ENCODE results near the gene CIRBP. TPM values are rescaled to one million over a fixed set of nuclear protein-coding genes. Genes with fewer than 3 reads are reported as not detected.
A peak's percentile ranks its signal among the peaks of the same experiment; 100 is the strongest.

Gene CIRBP
- total RNA-seq, 1 experiment from 2014 or later = 287 TPM

- POLR2A ChIA-PET (ENCODE audit: low non-redundant PET) = no interaction called here
Observed at GRCh38 chr19:1223018-1223855, 45.9 kb upstream of the CIRBP start.

GRCh38 chr19:1224047-1224825, 44.9 kb upstream of the CIRBP start:
- Histone ChIP-seq H3K36me3 (ENCODE audit: insufficient read depth, low read length, poor library complexity, severe bottlenecking) (peaks cover 38% of the 10 kb centered on the region), H3K9me3 (ENCODE audit: low read depth, low read length, poor library complexity, severe bottlenecking) (no peaks in the 10 kb centered on the region), H3K4me3 (ENCODE audit: low read depth, low read length, poor library complexity, severe bottlenecking) (no peak overlapping the region), H3K4me1 (ENCODE audit: insufficient read depth, low read length, poor library complexity, severe bottlenecking) (no peaks in the 10 kb centered on the region), H3K27me3 (replicated peaks; ENCODE audit: insufficient read depth, low read depth, low read length, poor library complexity) (no peaks in the 10 kb centered on the region), H3K27ac (ENCODE audit: low read depth, low read length, poor library complexity, severe bottlenecking) (no peak overlapping the region)
- no peak for TF ChIP-seq CTCF (conservative IDR thresholded peaks at IDR 0.05; ENCODE audit: low read depth, low read length)
- no peak for TF ChIP-seq EZH2 (IDR thresholded peaks at IDR 0.05; ENCODE audit: borderline replicate concordance, low read depth, low read length, poor library complexity, severe bottlenecking)
- no peak for DNase-seq (ENCODE audit: low spot score)
- CTCF ChIA-PET = interaction anchor here (0.6 to 1.8 kb wide), 3 partner anchors 14 to 22 kb away, joined by 3 to 6 read pairs (median 5); no protein-coding TSS in a partner anchor
- intact Hi-C loops (cut with micrococcal nuclease; ENCODE audit: unreplicated experiment) = no loop called here
- no TSS peak for BruUV-seq (replicated peaks)
- POLR2A ChIA-PET (ENCODE audit: low non-redundant PET) = no interaction called here

More at GRCh38 chr19:1223018-1223855, 45.9 kb upstream of the CIRBP start:
- peak; percentile 68 for TF ChIP-seq CTCF (conservative IDR thresholded peaks at IDR 0.05; ENCODE audit: low read depth, low read length)
- TF ChIP-seq EZH2 (IDR thresholded peaks at IDR 0.05; ENCODE audit: borderline replicate concordance, low read depth, low read length, poor library complexity, severe bottlenecking) = no peak
- DNase-seq (ENCODE audit: low spot score) = peak; percentile 65
- intact Hi-C loops (cut with micrococcal nuclease; ENCODE audit: unreplicated experiment) = no loop called here
- CTCF ChIA-PET = interaction anchor here (1.4 to 1.8 kb wide), 3 partner anchors 9 to 21 kb away, joined by 3 to 5 read pairs (median 4); no protein-coding TSS in a partner anchor
- BruUV-seq (replicated peaks) = no TSS peak
- H3K9me3 ChIP-seq (ENCODE audit: low read depth, low read length, poor library complexity, severe bottlenecking) = no peaks in the 10 kb centered on the region
- no peak overlapping the region for H3K4me3 ChIP-seq (ENCODE audit: low read depth, low read length, poor library complexity, severe bottlenecking)
- H3K27me3 ChIP-seq (replicated peaks; ENCODE audit: insufficient read depth, low read depth, low read length, poor library complexity) = no peaks in the 10 kb centered on the region
- H3K4me1 ChIP-seq (ENCODE audit: insufficient read depth, low read length, poor library complexity, severe bottlenecking) = no peaks in the 10 kb centered on the region
- peaks cover 37% of the 10 kb centered on the region for H3K36me3 ChIP-seq (ENCODE audit: insufficient read depth, low read length, poor library complexity, severe bottlenecking)
- no peak overlapping the region for H3K27ac ChIP-seq (ENCODE audit: low read depth, low read length, poor library complexity, severe bottlenecking)

GRCh38 chr19:1224847-1225246, 44.3 kb upstream of the CIRBP start:
- ChIA-PET POLR2A (ENCODE audit: low non-redundant PET) (no interaction called here), CTCF (interaction anchor here (0.6 kb wide), 1 partner anchor 22 kb away, joined by 6 read pairs; no protein-coding TSS in a partner anchor)
- intact Hi-C loops (cut with micrococcal nuclease; ENCODE audit: unreplicated experiment) = no loop called here
- Histone ChIP-seq H3K4me1 (ENCODE audit: insufficient read depth, low read length, poor library complexity, severe bottlenecking) (no peaks in the 10 kb centered on the region), H3K9me3 (ENCODE audit: low read depth, low read length, poor library complexity, severe bottlenecking) (no peaks in the 10 kb centered on the region), H3K4me3 (ENCODE audit: low read depth, low read length, poor library complexity, severe bottlenecking) (no peak overlapping the region), H3K27me3 (replicated peaks; ENCODE audit: insufficient read depth, low read depth, low read length, poor library complexity) (no peaks in the 10 kb centered on the region), H3K27ac (ENCODE audit: low read depth, low read length, poor library complexity, severe bottlenecking) (no peak overlapping the region), H3K36me3 (ENCODE audit: insufficient read depth, low read length, poor library complexity, severe bottlenecking) (peaks cover 38% of the 10 kb centered on the region)
- DNase-seq (ENCODE audit: low spot score) = no peak
- BruUV-seq (replicated peaks) = no TSS peak
- TF ChIP-seq EZH2 (IDR thresholded peaks at IDR 0.05; ENCODE audit: borderline replicate concordance, low read depth, low read length, poor library complexity, severe bottlenecking) = no peak
- TF ChIP-seq CTCF (conservative IDR thresholded peaks at IDR 0.05; ENCODE audit: low read depth, low read length) = no peak

Measured in A673 (cell line).